GM11168 (cell line): Measurements from ENCODE around the gene GPRC5A.

Experiments used
- in situ Hi-C: fragments of 300-500 bp; cut with MboI; formaldehyde crosslinking; loops from one replicate; pipeline ENCODE4 v1.12.0; 2022; ENCODE audit warnings: low sequenced_read_pairs; ENCODE audit not compliant: unreplicated experiment

Gene GPRC5A

GRCh38 chr12:12908252-12908651 lies 16.9 kb downstream of the GPRC5A start:
- in situ Hi-C loops: no loop called here

GRCh38 chr12:12908711-12909110 lies 17.3 kb downstream of the GPRC5A start:
- in situ Hi-C loops: no loop called here

- in situ Hi-C loops: no loop called here
Observed at GRCh38 chr12:12909228-12909994, 18.0 kb downstream of the GPRC5A start.

DNA sequence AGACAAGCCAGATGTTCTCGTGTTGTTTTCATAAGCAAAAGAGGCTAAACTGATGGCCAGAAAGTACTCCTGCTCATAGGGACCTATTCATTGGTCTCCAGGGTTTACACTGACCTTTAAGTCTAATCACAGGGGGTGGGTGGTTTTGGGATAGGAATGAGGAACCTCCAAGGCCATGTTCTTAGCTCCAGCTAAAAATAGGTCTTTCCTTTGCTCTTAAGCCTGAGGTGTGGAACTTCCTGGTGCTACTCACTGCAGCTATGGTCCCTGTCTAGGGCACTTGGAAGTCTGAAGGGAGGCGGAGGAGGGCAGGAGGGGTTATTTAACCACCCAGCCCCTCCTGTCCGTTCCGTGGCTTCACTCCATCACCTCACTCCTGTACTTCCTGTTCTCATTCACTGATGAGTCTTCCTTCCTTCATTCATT lies 18.6 kb downstream of the GPRC5A start:
- in situ Hi-C loops: no loop called here

- in situ Hi-C loops: no loop called here
Observed at GRCh38 chr12:12912711-12913110, 21.3 kb downstream of the GPRC5A start.

DNA sequence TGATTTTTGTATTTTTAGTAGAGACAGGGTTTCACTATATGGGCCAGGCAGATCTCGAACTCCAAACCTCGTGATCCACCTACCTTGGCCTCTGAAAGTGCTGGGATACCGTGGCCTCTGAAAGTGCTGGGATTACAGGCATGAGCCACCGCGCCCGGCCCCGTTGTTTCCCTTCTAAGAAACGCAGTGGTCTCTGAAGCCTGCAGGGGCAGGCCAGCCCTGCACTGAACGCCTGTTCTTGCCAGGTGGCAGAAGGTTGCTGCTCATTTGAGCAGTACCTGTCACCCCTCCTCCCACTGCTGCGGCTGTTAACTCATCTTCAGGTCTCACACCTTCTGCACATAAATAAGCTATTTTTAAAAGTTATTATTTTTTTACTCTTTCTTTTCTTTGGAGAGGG lies 24.3 kb downstream of the GPRC5A start:
- in situ Hi-C loops: loop anchor here (5.0 kb wide), 1 partner anchor 307 kb away; no protein-coding TSS in a partner anchor

GRCh38 chr12:12916135-12916944 lies 25.0 kb downstream of the GPRC5A start:
- in situ Hi-C loops: loop anchor here (5.0 kb wide), 1 partner anchor 306 kb away; no protein-coding TSS in a partner anchor

DNA sequence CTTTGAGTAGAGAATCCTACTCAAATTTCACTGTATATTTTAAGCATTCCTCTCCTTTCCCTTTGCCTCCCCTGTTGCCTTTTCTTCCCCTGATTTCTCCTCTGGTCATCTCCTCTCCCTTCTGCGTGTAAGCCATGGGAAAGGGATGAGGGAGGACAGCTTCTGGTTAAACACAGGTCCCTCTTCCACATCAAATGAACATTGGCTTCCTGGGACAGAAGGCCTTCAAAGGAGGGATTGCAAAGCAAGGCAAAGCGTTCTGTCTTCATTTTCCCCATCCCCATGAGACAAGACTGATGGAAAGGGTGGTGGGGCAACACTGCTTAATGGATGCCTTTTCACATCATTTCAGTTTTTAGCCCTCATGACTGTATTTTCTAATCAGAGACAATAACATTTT lies 26.2 kb downstream of the GPRC5A start:
- in situ Hi-C loops: loop anchor here (5.0 kb wide), 1 partner anchor 305 kb away; no protein-coding TSS in a partner anchor

DNA sequence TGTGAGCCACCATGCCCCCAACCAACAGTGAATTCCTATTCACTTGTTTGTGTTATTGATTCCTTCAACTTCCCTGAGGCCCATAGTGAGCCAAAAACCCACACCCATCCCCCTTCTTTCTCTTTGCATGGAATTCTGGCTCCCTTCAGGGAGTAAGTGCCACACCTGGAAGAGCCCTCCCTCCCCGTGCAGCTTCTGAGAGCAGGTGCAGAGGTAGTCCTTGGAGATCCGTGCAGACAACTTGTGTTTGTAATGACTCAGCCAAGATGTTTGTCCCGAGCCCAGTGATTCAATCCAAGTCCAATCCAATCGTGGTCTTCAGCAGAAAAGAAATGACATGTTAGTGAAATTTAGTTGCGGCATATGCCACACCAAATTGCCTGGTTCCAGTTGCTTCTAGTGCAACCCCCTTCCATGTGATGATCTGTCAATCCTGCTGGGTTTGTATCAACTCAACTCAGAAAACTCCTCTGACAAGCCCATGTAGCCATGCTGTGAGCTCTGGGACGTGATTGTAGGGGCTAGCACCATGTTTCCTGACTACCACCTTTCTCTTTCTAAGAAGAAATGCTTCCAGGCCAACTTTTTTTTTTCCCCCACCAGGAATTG lies 27.5 kb downstream of the GPRC5A start:
- in situ Hi-C loops: loop anchor here (5.0 kb wide), 1 partner anchor 303 kb away; no protein-coding TSS in a partner anchor

DNA sequence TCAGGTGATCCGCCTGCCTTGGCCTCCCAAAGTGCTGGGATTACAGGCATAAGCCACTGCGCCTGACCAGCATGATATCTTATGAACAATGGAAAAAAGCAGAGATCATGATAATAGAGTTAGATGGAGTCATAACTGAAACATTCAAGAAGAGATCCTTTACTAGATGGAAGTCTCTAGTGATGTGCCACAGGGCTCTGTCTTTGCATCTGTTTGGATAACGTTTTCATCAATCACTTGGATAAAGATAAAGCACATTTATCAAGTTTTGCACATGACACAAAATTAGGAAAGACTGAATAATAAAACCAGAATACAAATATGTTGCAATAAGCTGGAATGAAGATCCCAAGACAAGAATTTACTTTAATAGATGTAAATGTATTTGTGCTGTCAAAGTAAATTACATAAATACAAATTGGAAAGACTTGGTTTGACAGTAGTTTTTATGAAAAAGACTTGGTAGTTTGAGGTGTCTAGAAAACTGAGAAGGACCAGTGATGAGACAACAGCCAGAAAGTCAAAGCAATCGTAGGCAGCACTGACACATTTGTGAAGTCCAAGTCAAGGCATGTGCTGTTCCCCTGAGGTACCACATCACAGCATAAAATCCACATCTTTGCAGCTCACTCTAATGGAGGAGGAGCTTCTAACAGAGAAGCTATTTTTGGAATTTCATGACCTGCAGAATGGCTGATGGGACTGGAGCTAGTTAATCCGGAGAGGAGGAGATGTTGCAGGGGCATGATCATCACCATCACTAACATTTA lies 28.5 kb downstream of the GPRC5A start:
- in situ Hi-C loops: loop anchor here (5.0 kb wide), 1 partner anchor 302 kb away; no protein-coding TSS in a partner anchor

DNA sequence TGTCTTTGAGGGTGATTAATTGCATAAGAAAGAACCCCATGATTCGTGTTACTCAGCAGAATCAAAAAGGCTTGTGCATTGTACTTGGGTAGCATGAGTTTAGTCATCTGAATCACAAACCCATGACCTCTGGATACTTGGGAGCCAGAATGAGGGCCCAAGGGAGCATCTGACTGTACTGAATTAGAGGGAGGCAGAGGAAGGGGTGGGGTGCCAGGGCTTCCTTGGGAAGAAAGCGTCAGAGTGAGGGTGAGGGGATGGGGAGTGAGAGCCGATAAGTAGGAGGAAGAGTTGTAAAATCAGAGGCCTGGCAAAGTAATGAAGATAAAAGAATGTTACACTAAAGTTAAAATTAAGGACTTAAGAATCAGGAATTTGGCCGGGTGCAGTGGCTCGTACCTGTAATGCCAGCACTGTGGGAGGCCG lies 30.8 kb downstream of the GPRC5A start:
- in situ Hi-C loops: no loop called here

DNA sequence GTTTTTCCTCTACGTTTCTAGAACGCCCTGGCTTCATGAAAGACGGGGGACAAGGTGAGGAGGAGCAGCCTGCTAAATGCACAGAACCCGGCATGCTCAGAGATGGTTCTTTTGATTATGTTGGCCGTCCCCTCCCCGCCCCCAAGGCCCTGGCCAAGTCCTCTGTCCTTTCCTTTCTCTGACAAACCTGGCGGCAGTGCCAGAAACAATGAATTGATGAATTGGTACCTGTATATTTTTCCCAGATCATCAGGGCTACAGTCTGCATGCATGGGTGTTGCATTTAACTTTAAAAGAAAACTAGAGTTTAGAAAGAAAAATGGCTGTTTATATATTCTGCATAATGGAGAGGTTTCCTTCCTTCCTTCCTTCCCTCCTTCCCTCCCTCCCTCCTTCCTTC lies 31.6 kb downstream of the GPRC5A start:
- in situ Hi-C loops: no loop called here

DNA sequence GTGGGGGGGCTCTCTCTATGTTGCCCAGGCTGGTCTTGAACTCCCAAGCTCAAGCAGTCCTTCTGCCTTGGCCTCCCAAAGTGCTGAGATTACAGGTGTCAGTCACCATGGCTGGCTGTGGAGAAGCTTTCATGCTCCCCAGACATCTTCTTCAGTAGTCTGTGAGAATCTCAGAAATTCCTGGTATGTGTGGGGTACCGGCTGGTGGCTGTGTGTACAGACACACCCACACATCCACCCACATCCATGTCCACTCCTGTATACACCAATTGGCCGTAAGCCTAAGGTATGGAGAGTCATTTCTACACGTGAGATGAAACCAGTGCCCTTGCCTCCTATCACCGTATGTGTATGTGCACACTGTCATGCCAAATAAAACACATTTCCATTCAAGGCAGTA lies 32.8 kb downstream of the GPRC5A start:
- in situ Hi-C loops: no loop called here

DNA sequence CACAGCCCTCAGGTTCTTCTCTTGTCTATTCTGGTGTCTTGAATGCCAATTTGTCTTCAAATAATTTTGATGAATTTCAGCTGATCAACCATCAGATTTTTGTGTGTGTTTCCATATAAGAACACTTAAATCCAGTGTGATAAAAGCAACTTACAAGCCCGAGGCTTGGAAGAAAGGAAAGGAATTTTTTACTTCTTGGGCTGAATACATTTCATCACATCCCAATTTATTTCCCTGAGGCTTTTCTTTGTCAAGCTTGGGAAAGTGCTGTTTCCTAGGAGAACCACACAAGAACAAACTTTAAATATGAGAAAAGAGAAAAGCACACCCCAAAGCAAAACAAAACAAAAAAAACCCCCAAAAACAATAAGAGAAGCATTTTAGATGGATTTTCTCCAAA lies 34.0 kb downstream of the GPRC5A start:
- in situ Hi-C loops: no loop called here

GRCh38 chr12:12926571-12927071 lies 35.3 kb downstream of the GPRC5A start:
- in situ Hi-C loops: no loop called here

DNA sequence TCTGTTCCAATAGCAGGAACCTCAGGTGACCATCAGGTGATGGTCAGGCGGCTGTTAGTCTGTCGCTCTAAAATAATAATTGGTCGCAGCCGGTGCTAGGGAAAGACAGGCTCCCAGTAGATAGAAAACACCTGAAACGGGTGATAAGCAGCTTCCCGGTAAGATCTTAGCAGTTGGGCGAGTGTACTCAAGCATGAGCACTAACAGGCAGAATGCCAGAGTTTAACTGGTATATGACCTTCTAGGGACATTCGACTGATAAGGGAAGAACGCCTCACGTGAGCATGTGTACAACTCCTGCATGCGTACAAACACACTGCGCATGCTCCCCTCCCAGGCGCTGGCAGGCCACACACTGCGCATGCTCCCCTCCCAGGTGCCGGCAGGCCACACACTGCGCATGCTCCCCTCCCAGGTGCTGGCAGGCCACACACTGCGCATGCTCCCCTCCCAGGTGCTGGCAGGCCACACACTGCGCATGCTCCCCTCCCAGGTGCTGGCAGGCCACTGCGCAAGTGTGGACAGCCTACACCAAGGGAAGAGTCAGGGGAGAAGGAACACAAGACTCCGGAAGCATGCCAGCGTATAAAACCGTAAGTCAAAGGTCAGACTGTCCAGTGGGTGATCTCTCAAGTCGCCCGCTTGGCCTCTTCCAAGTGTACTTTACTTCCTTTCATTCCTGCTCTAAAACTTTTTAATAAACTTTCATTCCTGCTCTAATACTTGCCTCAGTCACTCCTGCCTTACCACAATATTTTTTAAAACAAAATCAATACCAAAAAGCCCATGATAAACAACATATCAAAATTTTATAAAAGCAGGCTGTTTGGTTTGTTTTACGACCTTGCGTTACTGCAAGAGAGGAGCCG lies 36.1 kb downstream of the GPRC5A start:
- in situ Hi-C loops: no loop called here

GRCh38 chr12:12929696-12930095 lies 38.3 kb downstream of the GPRC5A start:
- in situ Hi-C loops: no loop called here

- in situ Hi-C loops: no loop called here
Observed at GRCh38 chr12:12930633-12931219, 39.4 kb downstream of the GPRC5A start.

DNA sequence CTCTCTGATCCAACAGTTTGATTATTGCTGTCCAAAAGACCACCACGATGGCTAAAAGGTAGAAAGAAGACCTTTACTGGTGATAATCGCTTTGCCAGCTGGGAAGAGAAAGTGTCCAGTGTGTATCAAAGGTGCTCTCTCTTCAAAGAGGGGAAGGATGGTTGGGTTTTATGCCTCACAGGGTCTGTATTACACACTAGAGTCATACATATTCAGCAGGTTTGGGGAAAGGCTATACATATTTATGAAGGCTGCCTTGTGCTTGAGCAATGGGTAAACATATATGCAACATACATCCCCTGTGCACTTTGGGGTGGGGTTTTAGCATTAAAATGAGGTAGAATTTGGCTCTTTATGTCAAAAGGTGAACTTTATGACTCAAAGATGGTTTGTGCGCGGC lies 42.4 kb downstream of the GPRC5A start:
- in situ Hi-C loops: no loop called here
